Vagina (tissue), 2 donors: ENCODE data around the gene SECISBP2L. TPM values are rescaled to one million over a fixed set of nuclear protein-coding genes. Genes with fewer than 3 reads are reported as not detected.
A peak's percentile ranks its signal among the peaks of the same experiment; 100 is the strongest.
"Not testable (repeated sequence)": the region's sequence is repeated elsewhere in the genome, so short reads cannot be mapped to it uniquely, and the experiment has no call there.

Experiments
- DNase-seq, 2 donors: peaks; one replicate each; pipeline ENCODE4 v3.0.0-alpha.2; 2017; ENCODE audit errors: extremely low spot score in 2 of 2
- H3K27ac ChIP-seq: fragments of 200-600 bp; sonication (generic); one replicate; pipeline ENCODE4 v1.5.1; 2019
- H3K27me3 ChIP-seq: fragments of 200-600 bp; sonication (generic); one replicate; pipeline ENCODE4 v1.5.1; 2019
- H3K36me3 ChIP-seq, 2 donors: fragments of 200-600 bp; sonication (generic); one replicate each; pipeline ENCODE4 v1.5.1; 2017 to 2019
- H3K4me1 ChIP-seq: fragments of 200-600 bp; sonication (generic); one replicate; pipeline ENCODE4 v1.5.1; 2019
- H3K4me3 ChIP-seq, 2 donors: fragments of 200-600 bp; sonication (generic); 1 replicate in 1 of 2; 2 replicates in 1 of 2; pipeline ENCODE4 v1.5.1; 2016 to 2019
- H3K9me3 ChIP-seq: fragments of 200-600 bp; sonication (generic); one replicate; pipeline ENCODE4 v1.5.1; 2019
- CTCF ChIP-seq, 3 experiments: fragments of 450-650 bp in 2 of 3; fragments of 200-600 bp in 1 of 3; sonication (generic) in 1 of 3; IDR thresholded peaks; one replicate each; pipeline ENCODE4 v1.5.1; 2017 to 2019; ENCODE audit warnings: antibody characterized with exemption in 3 of 3, mild to moderate bottlenecking in 2 of 3, moderate library complexity in 2 of 3
- POLR2A ChIP-seq, 2 donors: fragments of 450-650 bp; IDR thresholded peaks; one replicate each; pipeline ENCODE4 v1.6.1; 2017; ENCODE audit warnings: antibody characterized with exemption in 2 of 2, mild to moderate bottlenecking in 2 of 2, moderate library complexity in 2 of 2
- POLR2AphosphoS5 ChIP-seq, 2 donors: sonication (generic); formaldehyde crosslinking; IDR thresholded peaks; one replicate each; pipeline ENCODE4 v1.9.0; 2017; ENCODE audit warnings: antibody characterized with exemption in 2 of 2, mild to moderate bottlenecking in 2 of 2, low read depth in 1 of 2; ENCODE audit not compliant: insufficient read depth in 1 of 2
- intact Hi-C: fragments of 100-400 bp; cut with DNase I; formaldehyde crosslinking; loops from one replicate; pipeline ENCODE4 v1.15.1; 2023
- total RNA-seq: library from RNA; depleted of rRNA; stranded (reverse); fragments of >200 nt; gene quantifications from one replicate; pipeline ENCODE4 v1.2.3, GENCODE V29; 2016

SECISBP2L gene
- total RNA-seq, 1 donor from 2014 or later, result 24.3 TPM

GRCh38 chr15:48976444-48977088 is 69.7 kb downstream of the SECISBP2L start:
- Histone ChIP-seq H3K27ac (no peak overlapping the region), H3K27me3 (no peaks in the 10 kb centered on the region), H3K4me3 (peak overlapping the region in 1 of 2 donors; percentile 37), H3K36me3 (no peaks in the 10 kb centered on the region), H3K9me3 (no peaks in the 10 kb centered on the region), H3K4me1 (peaks cover 13% of the 10 kb centered on the region)
- TF ChIP-seq POLR2A (IDR thresholded peaks at IDR 0.05) (no peak), CTCF (IDR thresholded peaks at IDR 0.05) (no peak), POLR2AphosphoS5 (IDR thresholded peaks at IDR 0.05; ENCODE audit: insufficient read depth in 1 of 2, low read depth in 1 of 2) (no peak)
- DNase-seq, result no peak
- intact Hi-C loops, result no loop called here

DNA sequence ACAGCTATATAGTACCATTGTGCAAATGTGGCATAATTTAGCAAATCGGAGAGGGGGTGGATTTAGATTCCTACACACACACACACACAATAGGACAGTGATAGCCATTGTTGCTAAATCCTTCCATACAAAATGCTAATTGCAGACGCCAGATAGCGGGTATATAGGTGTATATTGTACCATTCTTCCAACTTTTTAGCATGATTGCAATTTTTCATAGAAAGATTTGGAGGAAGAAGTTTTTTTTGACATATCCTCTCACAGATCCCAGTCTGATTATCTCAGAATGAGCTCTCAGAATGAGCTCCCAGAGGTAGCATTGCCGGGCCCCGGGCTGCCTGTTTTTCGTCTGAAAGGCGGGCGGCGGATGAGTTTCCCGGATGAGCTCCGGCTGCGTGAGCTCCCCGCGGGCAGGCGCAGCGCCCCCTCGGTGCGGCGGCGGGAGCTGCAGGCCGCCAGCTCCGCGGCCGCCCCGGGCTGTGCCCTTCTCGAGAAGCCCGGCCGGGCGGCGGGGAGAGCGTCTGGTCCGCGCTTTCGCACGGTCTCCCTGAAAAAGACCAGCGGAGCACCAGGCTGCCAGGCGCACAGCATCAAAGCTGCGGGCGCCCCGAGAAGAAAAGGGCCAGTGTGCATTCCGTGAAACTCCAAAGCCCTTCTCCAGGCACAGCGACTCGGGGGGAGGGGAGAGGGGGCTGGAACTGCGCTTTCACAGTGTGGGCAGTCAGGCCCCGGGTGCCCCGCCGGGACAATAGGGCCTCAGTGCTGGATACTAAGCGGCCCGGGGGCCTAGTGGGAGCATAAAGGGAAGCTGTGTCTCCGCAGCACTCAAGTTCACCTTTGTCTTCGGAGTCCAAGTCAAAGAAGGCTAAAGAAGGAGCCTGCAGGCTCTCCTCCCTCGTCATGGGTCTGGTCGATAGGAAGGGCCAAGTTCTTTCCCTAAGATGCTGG is 70.5 kb downstream of the SECISBP2L start:
- H3K36me3 ChIP-seq, result no peaks in the 10 kb centered on the region
- intact Hi-C loops, result no loop called here

GRCh38 chr15:48974882-48975281 is 71.4 kb downstream of the SECISBP2L start:
- H3K36me3 ChIP-seq, result no peaks in the 10 kb centered on the region
- TF ChIP-seq CTCF (IDR thresholded peaks at IDR 0.05) (no peak), POLR2A (IDR thresholded peaks at IDR 0.05) (no peak), POLR2AphosphoS5 (IDR thresholded peaks at IDR 0.05; ENCODE audit: insufficient read depth in 1 of 2, low read depth in 1 of 2) (no peak)
- no peaks in the 10 kb centered on the region for H3K27me3 ChIP-seq
- H3K4me3 ChIP-seq, result no peak overlapping the region
- H3K4me1 ChIP-seq, result peaks cover 13% of the 10 kb centered on the region
- no peak for DNase-seq
- intact Hi-C loops, result no loop called here
- no peaks in the 10 kb centered on the region for H3K9me3 ChIP-seq
- no peak overlapping the region for H3K27ac ChIP-seq

More for the DNA sequence above, 70.5 kb downstream of the SECISBP2L start:
- Histone ChIP-seq H3K9me3 (no peaks in the 10 kb centered on the region), H3K4me3 (peak overlapping the region; percentile 37 to 44), H3K27me3 (no peaks in the 10 kb centered on the region), H3K27ac (peak overlapping the region; percentile 71), H3K4me1 (peaks cover 13% of the 10 kb centered on the region)
- no peak for TF ChIP-seq POLR2A (IDR thresholded peaks at IDR 0.05)
- peak; percentile 40 to 84 (median 80) for TF ChIP-seq CTCF (IDR thresholded peaks at IDR 0.05)
- TF ChIP-seq POLR2AphosphoS5 (IDR thresholded peaks at IDR 0.05; ENCODE audit: insufficient read depth in 1 of 2, low read depth in 1 of 2), result peak in 1 of 2 donors; percentile 23
- no peak for DNase-seq

DNA sequence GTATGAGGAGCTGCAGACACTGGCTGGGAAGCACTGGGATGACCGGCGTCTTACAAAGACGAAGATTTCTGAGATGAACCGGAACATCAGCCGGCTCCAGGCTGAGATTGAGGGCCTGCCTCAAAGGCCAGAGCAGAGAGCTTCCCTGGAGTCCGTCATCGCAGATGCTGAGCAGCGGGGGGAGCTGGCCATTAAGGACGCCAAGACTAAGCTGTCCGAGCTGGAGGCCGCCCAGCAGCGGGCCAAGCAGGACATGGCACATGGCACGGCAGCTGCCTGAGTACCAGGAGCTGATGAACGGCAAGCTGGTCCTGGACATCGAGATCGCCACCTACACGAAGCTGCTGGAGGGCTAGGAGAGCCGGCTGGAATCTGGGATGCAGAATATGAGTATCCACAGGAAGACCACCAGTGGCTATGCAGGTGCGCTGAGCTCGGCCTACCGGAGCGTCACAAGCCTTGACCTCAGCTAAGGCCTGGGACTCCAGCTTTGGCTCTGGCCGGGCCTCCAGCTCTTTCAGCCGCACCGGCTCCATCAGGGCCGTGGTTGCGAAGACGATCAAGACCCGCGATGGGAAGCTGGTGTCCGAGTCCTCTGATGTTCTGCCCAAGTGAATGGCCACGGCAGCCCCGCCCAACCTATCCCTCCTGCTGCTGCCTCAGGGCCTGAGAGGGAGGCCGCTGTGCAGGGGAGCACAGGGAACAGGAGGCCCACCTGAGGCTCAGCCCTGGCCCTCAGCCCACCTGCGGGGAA is 73.3 kb downstream of the SECISBP2L start:
- TF ChIP-seq POLR2AphosphoS5 (IDR thresholded peaks at IDR 0.05; ENCODE audit: insufficient read depth in 1 of 2, low read depth in 1 of 2), result no peak
- TF ChIP-seq POLR2A (IDR thresholded peaks at IDR 0.05), result no peak
- TF ChIP-seq CTCF (IDR thresholded peaks at IDR 0.05), result no peak
- H3K27ac ChIP-seq, result no peak overlapping the region
- DNase-seq, result no peak
- H3K9me3 ChIP-seq, result no peaks in the 10 kb centered on the region
- H3K4me3 ChIP-seq, result no peak overlapping the region
- H3K4me1 ChIP-seq, result peaks cover 13% of the 10 kb centered on the region
- H3K27me3 ChIP-seq, result no peaks in the 10 kb centered on the region
- intact Hi-C loops, result no loop called here
- no peaks in the 10 kb centered on the region for H3K36me3 ChIP-seq

- H3K4me1 ChIP-seq, intact Hi-C loops, H3K4me3 ChIP-seq, H3K36me3 ChIP-seq, H3K9me3 ChIP-seq, H3K27ac ChIP-seq, DNase-seq, H3K27me3 ChIP-seq: not testable (repeated sequence)
Measured at GRCh38 chr15:48970926-48971325, 75.3 kb downstream of the SECISBP2L start.
